CD4-positive, alpha-beta T cell treated with Interleukin-4 for 4 hours (primary cell): Measurements from ENCODE around the gene WDR35.
"Not testable (repeated sequence)": the region's sequence is repeated elsewhere in the genome, so short reads cannot be mapped to it uniquely, and the experiment has no call there.

Source experiments
- DNase-seq: peaks from one replicate; pipeline ENCODE4 v3.0.0-alpha.2; 2020

The WDR35 gene

GRCh38 chr2:19890104-19890503 lies 99.8 kb downstream of the WDR35 start:
- no peak for DNase-seq

DNA sequence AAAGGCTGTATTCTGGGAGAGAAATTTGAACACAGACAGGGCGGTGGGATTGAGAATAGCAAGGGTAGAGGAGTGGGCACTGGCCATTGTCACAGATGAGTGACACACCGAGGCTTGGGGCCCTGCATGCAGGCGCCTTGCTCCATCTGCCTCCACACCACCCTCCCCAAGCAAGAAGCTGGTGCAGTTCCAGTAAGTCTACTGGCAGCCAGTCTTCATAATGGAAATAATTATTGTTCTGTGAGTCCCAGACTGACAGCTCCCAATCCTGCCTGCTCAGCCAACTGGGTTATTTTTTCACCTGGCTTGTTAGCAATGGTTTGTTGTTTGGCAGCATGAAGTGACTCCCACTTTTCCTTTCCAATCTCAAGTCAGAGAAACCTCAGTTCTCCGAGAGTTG lies 101.1 kb downstream of the WDR35 start:
- DNase-seq = no peak

- DNase-seq = no peak
Observed at GRCh38 chr2:19887510-19887909, 102.4 kb downstream of the WDR35 start.

DNA sequence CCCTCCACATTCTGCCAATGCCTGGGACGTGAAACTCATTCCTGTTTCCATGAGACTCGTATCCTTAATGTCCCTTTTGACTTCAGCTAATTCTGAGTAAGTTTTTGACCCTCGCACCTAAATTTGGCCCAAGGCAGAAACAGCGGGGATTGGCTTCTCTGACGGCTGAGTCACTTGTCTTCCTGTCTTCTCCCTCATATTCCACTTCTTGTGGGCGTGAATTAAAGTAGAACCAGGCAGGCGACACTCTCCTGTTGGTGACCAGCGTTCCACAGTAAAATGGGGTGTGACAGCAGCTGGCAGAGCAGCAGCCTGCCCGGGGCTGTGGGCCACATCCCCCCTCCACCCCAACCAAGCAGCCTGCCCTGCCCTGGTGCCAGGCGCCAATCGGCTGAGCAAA lies 103.6 kb downstream of the WDR35 start:
- no peak for DNase-seq

- DNase-seq = no peak
Observed at GRCh38 chr2:19885791-19886190, 104.1 kb downstream of the WDR35 start.

GRCh38 chr2:19883971-19884720 lies 105.8 kb downstream of the WDR35 start:
- no peak for DNase-seq

DNA sequence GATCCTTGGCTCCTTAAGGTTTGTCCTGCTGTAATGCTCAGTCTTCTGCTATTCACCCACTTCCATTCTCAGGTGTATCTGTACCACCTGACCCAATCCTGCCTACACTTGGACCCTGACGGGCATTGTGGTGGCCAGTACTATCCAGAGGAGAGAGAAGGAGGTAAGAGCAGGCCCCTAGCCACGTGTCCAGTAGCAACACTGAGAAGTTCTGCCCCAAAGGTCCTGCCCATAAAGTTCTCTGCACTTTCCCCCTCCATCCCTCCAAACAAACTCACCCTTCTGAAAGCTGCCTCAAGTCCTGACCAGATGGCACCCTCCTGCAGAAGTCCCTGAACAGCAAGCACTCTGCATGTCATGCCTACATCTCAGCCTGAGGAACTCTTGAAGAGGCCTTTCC lies 106.4 kb downstream of the WDR35 start:
- DNase-seq = no peak

GRCh38 chr2:19882286-19882685 lies 107.6 kb downstream of the WDR35 start:
- DNase-seq = no peak

DNA sequence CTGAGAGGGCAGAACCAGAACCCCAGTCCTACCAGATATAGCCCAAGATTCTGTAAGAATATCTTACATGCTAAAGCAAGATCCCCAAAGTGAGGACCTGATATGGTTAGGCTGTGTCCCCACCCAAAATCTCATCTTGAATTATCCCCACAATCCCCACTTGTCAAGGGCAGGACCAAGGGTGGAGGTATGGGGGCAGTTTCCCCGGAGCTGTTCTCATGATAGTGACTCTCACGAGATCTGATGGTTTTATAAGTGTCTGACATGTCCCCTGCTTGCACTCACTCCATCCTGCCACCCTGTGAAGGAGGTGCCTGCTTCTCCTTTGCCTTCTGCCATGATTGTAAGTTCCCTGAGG lies 108.0 kb downstream of the WDR35 start:
- DNase-seq = no peak

GRCh38 chr2:19881221-19881907 lies 108.5 kb downstream of the WDR35 start:
- DNase-seq = no peak

- DNase-seq = not testable (repeated sequence)
Observed at GRCh38 chr2:19880191-19880590, 109.7 kb downstream of the WDR35 start.

- DNase-seq = no peak
Observed at GRCh38 chr2:19879120-19879519, 110.8 kb downstream of the WDR35 start.

- DNase-seq = no peak
Observed at GRCh38 chr2:19878268-19879046, 111.4 kb downstream of the WDR35 start.

DNA sequence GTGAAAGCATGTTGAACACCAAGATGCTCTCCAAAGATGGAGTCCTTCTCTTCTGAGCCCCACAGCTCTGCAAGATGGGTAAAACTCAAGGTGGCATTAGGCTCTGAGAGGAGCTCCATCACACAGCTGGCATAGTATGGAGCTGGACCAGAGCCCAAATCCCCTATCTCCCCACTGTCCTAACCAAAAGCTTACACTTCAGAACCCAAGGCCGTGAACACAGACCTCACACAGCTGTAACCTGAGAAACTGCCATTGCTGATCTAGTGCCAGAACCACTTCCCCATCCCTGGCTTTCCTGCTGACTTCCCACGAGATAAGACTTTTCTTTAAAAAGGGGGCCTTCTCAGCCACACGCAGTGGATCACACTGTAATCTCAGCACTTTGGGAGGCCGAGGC lies 113.2 kb downstream of the WDR35 start:
- no peak for DNase-seq

GRCh38 chr2:19875280-19875679 lies 114.6 kb downstream of the WDR35 start:
- no peak for DNase-seq

GRCh38 chr2:19874726-19875125 lies 115.2 kb downstream of the WDR35 start:
- no peak for DNase-seq

- DNase-seq = no peak
Observed at GRCh38 chr2:19873014-19873413, 116.9 kb downstream of the WDR35 start.

- DNase-seq = no peak
Observed at GRCh38 chr2:19872302-19872701, 117.6 kb downstream of the WDR35 start.

- no peak for DNase-seq
Observed at GRCh38 chr2:19871836-19872235, 118.1 kb downstream of the WDR35 start.

DNA sequence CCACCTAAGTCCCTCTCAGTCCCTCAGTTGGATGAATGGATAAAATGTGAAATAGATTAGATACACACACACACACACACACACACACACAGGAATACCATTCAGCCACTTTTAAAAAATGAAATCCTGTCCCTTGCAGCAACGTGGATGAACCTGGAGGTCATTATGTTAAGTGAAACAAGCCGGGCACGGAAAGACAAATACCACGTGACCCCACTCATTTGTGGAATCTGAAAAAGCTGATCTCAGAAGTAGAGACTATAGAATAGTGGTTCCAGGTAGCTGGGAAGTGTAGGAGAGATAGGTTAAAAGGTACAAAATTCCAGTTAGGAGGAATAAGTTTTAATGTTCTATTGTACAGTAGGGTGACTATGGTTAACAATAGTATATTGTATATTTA lies 119.1 kb downstream of the WDR35 start:
- no peak for DNase-seq

GRCh38 chr2:19868701-19869580 lies 121.0 kb downstream of the WDR35 start:
- peak; percentile 60 for DNase-seq

- DNase-seq = no peak
Observed at GRCh38 chr2:19868224-19868623, 121.7 kb downstream of the WDR35 start.

- no peak for DNase-seq
Observed at GRCh38 chr2:19866771-19867170, 123.1 kb downstream of the WDR35 start.
